HL-60 (cell line): ENCODE data around the gene UBE2E2.

Source experiments
- CTCF ChIP-seq: IDR thresholded peaks from one replicate; pipeline ENCODE4 v1.5.1; 2011; ENCODE audit warnings: low read length, control low read depth, inconsistent platforms; ENCODE audit not compliant: insufficient read depth
- GABPA ChIP-seq: IDR thresholded peaks from 2 replicates; pipeline ENCODE4 v1.6.1; 2012; ENCODE audit warnings: low read depth
- POLR2AphosphoS5 ChIP-seq: IDR thresholded peaks from 2 replicates; pipeline ENCODE4 v1.6.1; 2012; ENCODE audit warnings: low read depth
- REST ChIP-seq: IDR thresholded peaks from 2 replicates; pipeline ENCODE4 v1.6.1; 2012; ENCODE audit warnings: low read depth; ENCODE audit not compliant: insufficient replicate concordance
- SPI1 ChIP-seq: IDR thresholded peaks from 2 replicates; pipeline ENCODE4 v1.6.1; 2012; ENCODE audit warnings: low read depth, mild to moderate bottlenecking, borderline replicate concordance

- TF ChIP-seq CTCF (no peak), REST (no peak), POLR2AphosphoS5 (no peak), GABPA (no peak), SPI1 (no peak)
These were observed 28.6 kb upstream of the UBE2E2 start for GRCh38 chr3:23174426-23175039.
